Cardiac fibroblast (primary cell): Measurements from ENCODE around the gene RFX8.
A peak's percentile ranks its signal among the peaks of the same experiment; 100 is the strongest.

Experiments used
- DNase-seq, 2 donors: peaks; one replicate each; pipeline versions ENCODE4 v3.0.0 to v3.0.0-alpha.2; 2010; ENCODE audit warnings: low read depth in 2 of 2
- H3K4me3 ChIP-seq, 2 donors: replicated peaks in 1 of 2; 1 replicate in 1 of 2; 2 replicates in 1 of 2; pipeline ENCODE4 v1.5.1; 2011; ENCODE audit warnings: low read depth in 2 of 2, low read length in 2 of 2, mild to moderate bottlenecking in 2 of 2, moderate library complexity in 1 of 2
- CTCF ChIP-seq: IDR thresholded peaks from one replicate; pipeline ENCODE4 v1.5.1; 2011; ENCODE audit warnings: low read depth, mild to moderate bottlenecking, low read length, inconsistent platforms

The RFX8 gene

GRCh38 chr2:101427743-101428142 lies 47.2 kb downstream of the RFX8 start:
- no peak for TF ChIP-seq CTCF
- no peak for DNase-seq
- H3K4me3 ChIP-seq: no peak overlapping the region

- no peak for TF ChIP-seq CTCF
- no peak overlapping the region for H3K4me3 ChIP-seq
- DNase-seq: no peak
Measured at GRCh38 chr2:101427240-101427639, 47.7 kb downstream of the RFX8 start.

- TF ChIP-seq CTCF: no peak
Measured at GRCh38 chr2:101426822-101427221, 48.1 kb downstream of the RFX8 start.

GRCh38 chr2:101420623-101421022 lies 54.3 kb downstream of the RFX8 start:
- H3K4me3 ChIP-seq: no peak overlapping the region
- TF ChIP-seq CTCF: no peak
- peak; percentile 44 to 56 for DNase-seq

More at GRCh38 chr2:101426822-101427221, 48.1 kb downstream of the RFX8 start:
- DNase-seq: no peak
- H3K4me3 ChIP-seq: no peak overlapping the region

- no peak overlapping the region for H3K4me3 ChIP-seq
- peak; percentile 86 to 88 for DNase-seq
- TF ChIP-seq CTCF: peak; percentile 82
Measured at GRCh38 chr2:101419096-101419663, 55.7 kb downstream of the RFX8 start.

- peak in 1 of 2 donors; percentile 57 for DNase-seq
- TF ChIP-seq CTCF: no peak
- no peak overlapping the region for H3K4me3 ChIP-seq
Measured at GRCh38 chr2:101418460-101419095, 56.3 kb downstream of the RFX8 start.
